Chondrocyte (in vitro differentiated cells): Measurements from ENCODE around the gene CCDC7. TPM values are rescaled to one million over a fixed set of nuclear protein-coding genes. Genes with fewer than 3 reads are reported as not detected.
A peak's percentile ranks its signal among the peaks of the same experiment; 100 is the strongest.

Source experiments
- DNase-seq: peaks from one replicate; pipeline ENCODE4 v3.0.0; 2021; ENCODE audit warnings: mixed read lengths, low spot score
- H3K27ac Mint-ChIP-seq: one replicate; pipeline ENCODE4 v1.8.0; 2021; ENCODE audit warnings: mild to moderate bottlenecking, moderate library complexity, mixed read lengths; ENCODE audit not compliant: unreplicated experiment
- H3K27me3 Mint-ChIP-seq: 2 replicates; pipeline ENCODE4 v1.8.0; 2021; ENCODE audit warnings: low read depth, mixed read lengths
- H3K36me3 Mint-ChIP-seq: 2 replicates; pipeline ENCODE4 v1.8.0; 2021; ENCODE audit warnings: low read depth, mixed read lengths
- H3K4me1 Mint-ChIP-seq: 2 replicates; pipeline ENCODE4 v1.8.0; 2021; ENCODE audit warnings: low read depth, mild to moderate bottlenecking, mixed read lengths
- H3K4me3 Mint-ChIP-seq: one replicate; pipeline ENCODE4 v1.8.0; 2021; ENCODE audit warnings: mild to moderate bottlenecking, moderate library complexity, mixed read lengths; ENCODE audit not compliant: unreplicated experiment
- H3K9me3 Mint-ChIP-seq: 2 replicates; pipeline ENCODE4 v1.8.0; 2021; ENCODE audit warnings: low read depth, mixed read lengths
- CTCF ChIP-seq: fragments of 200-600 bp; sonication (generic); IDR thresholded peaks from 2 replicates; pipeline ENCODE4 v1.5.0; 2021; ENCODE audit warnings: antibody characterized with exemption, mild to moderate bottlenecking, moderate library complexity
- total RNA-seq: library from RNA; stranded (reverse); gene quantifications from 3 replicates; pipeline ENCODE4 v1.2.1, GENCODE V29; 2021

Gene CCDC7
- total RNA-seq, 1 donor from 2014 or later = 7.0 TPM

DNA sequence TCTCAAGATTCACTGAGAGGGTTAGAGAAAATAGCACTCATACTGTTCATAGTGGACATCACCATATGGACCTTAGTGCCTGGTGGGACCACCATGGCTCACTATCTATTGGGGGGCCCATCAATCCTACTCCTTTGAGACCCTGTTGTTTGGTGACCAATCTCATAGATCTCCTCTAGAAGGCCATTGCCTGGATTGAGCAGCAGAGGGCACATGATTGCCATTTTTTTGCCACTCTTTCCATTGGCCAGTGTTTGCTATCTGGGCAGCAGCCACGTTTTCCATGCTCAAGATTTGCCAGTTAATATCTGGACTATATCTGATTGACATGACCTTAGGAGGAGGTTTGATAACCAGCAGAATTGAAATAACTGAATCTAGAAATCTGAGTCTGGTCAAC is 267.6 kb downstream of the CCDC7 start:
- Mint-ChIP-seq H3K27me3 (no peaks in the 10 kb centered on the region), H3K4me1 (no peaks in the 10 kb centered on the region), H3K9me3 (peaks cover 46% of the 10 kb centered on the region), H3K36me3 (peaks cover 18% of the 10 kb centered on the region), H3K4me3 (no peak overlapping the region), H3K27ac (no peak overlapping the region)
- no peak for TF ChIP-seq CTCF
- no peak for DNase-seq

GRCh38 chr10:32731527-32731926 is 285.6 kb downstream of the CCDC7 start:
- Mint-ChIP-seq H3K4me1 (no peaks in the 10 kb centered on the region), H3K27me3 (no peaks in the 10 kb centered on the region), H3K9me3 (peaks cover 7% of the 10 kb centered on the region), H3K27ac (no peak overlapping the region), H3K4me3 (no peak overlapping the region), H3K36me3 (peaks cover 7% of the 10 kb centered on the region)
- DNase-seq = no peak
- no peak for TF ChIP-seq CTCF

DNA sequence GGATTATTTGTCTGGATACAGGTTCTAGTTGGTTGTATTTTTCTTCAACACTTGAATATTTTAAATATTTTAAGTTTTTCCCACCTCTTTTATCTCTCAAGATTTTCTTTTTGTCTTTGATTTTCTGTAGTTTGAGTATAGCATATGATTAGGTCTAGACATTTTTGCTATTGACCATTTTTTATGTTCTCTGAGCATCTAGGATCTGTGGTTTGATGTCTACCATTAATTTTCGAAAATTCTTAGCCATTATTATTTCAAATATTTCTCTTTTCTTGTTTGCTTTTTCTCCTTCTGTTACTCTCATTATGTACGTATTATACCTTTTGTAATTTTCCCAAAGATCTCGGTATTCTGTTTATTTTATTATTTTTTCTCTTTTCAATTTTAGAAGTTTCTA is 293.0 kb downstream of the CCDC7 start:
- no peak for DNase-seq
- Mint-ChIP-seq H3K4me1 (no peaks in the 10 kb centered on the region), H3K27me3 (no peaks in the 10 kb centered on the region), H3K27ac (no peak overlapping the region), H3K4me3 (no peak overlapping the region), H3K9me3 (peaks cover 37% of the 10 kb centered on the region), H3K36me3 (peaks cover 15% of the 10 kb centered on the region)
- no peak for TF ChIP-seq CTCF

DNA sequence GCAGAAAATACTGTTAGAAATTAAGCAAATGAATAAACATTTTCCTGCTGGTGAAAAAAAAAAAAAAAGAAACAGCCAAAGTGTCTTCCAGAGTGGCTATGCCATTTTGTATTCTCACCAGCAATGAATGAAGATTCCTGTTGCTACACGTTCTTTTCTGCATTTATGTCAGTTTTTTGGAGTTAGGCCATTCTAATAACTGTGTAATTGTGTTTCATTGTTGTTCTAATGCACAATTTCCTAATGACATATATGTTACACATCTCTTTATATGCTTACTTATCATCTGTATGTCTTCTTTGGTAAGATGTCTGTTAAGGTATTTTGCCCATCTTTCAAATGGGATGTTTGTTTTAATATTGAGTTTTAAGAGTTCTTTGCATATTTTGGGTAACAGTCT is 298.4 kb downstream of the CCDC7 start:
- Mint-ChIP-seq H3K4me1 (no peaks in the 10 kb centered on the region), H3K36me3 (peaks cover 18% of the 10 kb centered on the region), H3K4me3 (no peak overlapping the region), H3K27ac (no peak overlapping the region), H3K27me3 (no peaks in the 10 kb centered on the region), H3K9me3 (peaks cover 22% of the 10 kb centered on the region)
- TF ChIP-seq CTCF = no peak
- DNase-seq = no peak

- peaks cover 20% of the 10 kb centered on the region for H3K9me3 Mint-ChIP-seq
- no peak overlapping the region for H3K4me3 Mint-ChIP-seq
- no peaks in the 10 kb centered on the region for H3K4me1 Mint-ChIP-seq
- peak; percentile 52 for DNase-seq
- no peaks in the 10 kb centered on the region for H3K27me3 Mint-ChIP-seq
- H3K36me3 Mint-ChIP-seq = peaks cover 20% of the 10 kb centered on the region
- H3K27ac Mint-ChIP-seq = no peak overlapping the region
- no peak for TF ChIP-seq CTCF
Observed at GRCh38 chr10:32746869-32747268, 300.9 kb downstream of the CCDC7 start.
